ENCODE results near the gene ARHGEF11.

The ARHGEF11 gene

DNA sequence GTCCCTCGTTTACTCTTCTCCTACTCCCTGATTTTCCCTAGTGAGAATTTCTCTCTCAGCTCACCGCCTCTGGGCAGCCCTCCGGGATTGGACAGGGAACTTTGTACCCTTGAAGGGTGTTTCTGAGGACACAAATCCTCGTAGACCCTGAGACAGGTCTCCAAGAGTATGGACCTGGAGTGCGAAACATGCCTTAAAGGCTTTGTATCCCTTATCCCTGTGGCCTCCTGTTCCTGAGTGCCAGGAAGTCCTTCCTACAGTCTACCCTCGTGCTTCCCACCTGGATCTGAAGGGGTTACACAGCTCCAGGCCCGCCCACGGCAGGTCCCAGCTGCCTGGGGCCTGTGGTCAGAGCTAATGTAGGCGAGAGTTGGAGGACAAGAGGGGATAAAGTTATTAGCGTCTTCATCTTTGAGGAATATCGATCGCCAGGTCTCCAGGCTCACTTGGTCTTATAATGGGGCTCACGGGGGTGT is 159.6 kb downstream of the ARHGEF11 start:
- Histone ChIP-seq H3K4me2 (ENCODE audit: low read depth, low read length, poor library complexity, severe bottlenecking) (no peak overlapping the region), H3K4me1 (ENCODE audit: insufficient read depth, low read length, poor library complexity, severe bottlenecking) (no peaks in the 10 kb centered on the region), H3K79me2 (ENCODE audit: insufficient read depth, low read length) (no peaks in the 10 kb centered on the region), H3K9me3 (ENCODE audit: insufficient read depth, low read depth, low read length) (no peaks in the 10 kb centered on the region), H3K36me3 (ENCODE audit: insufficient read depth, low read length) (no peaks in the 10 kb centered on the region), H3K9me2 (replicated peaks; ENCODE audit: low read depth, low read length) (no peaks in the 10 kb centered on the region), H3F3A (ENCODE audit: low read depth) (no peaks in the 10 kb centered on the region), H4K20me1 (ENCODE audit: insufficient read depth, low read length, poor library complexity, severe bottlenecking) (no peaks in the 10 kb centered on the region), H2AFZ (ENCODE audit: low read length) (no peak overlapping the region), H3K27me3 (ENCODE audit: insufficient read depth, low read length, poor library complexity, severe bottlenecking) (no peaks in the 10 kb centered on the region), H3K4me3 (ENCODE audit: low read length, poor library complexity, severe bottlenecking) (no peak overlapping the region), H3K9ac (ENCODE audit: low read depth, low read length, poor library complexity, severe bottlenecking) (no peak overlapping the region)
- TF ChIP-seq, protein P1, sequence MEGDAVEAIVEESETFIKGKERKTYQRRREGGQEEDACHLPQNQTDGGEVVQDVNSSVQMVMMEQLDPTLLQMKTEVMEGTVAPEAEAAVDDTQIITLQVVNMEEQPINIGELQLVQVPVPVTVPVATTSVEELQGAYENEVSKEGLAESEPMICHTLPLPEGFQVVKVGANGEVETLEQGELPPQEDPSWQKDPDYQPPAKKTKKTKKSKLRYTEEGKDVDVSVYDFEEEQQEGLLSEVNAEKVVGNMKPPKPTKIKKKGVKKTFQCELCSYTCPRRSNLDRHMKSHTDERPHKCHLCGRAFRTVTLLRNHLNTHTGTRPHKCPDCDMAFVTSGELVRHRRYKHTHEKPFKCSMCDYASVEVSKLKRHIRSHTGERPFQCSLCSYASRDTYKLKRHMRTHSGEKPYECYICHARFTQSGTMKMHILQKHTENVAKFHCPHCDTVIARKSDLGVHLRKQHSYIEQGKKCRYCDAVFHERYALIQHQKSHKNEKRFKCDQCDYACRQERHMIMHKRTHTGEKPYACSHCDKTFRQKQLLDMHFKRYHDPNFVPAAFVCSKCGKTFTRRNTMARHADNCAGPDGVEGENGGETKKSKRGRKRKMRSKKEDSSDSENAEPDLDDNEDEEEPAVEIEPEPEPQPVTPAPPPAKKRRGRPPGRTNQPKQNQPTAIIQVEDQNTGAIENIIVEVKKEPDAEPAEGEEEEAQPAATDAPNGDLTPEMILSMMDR (conservative IDR thresholded peaks at IDR 0.05; ENCODE audit: low read length): no peak
- no peak for TF ChIP-seq EZH2phosphoT487 (IDR thresholded peaks at IDR 0.05; ENCODE audit: borderline replicate concordance)

DNA sequence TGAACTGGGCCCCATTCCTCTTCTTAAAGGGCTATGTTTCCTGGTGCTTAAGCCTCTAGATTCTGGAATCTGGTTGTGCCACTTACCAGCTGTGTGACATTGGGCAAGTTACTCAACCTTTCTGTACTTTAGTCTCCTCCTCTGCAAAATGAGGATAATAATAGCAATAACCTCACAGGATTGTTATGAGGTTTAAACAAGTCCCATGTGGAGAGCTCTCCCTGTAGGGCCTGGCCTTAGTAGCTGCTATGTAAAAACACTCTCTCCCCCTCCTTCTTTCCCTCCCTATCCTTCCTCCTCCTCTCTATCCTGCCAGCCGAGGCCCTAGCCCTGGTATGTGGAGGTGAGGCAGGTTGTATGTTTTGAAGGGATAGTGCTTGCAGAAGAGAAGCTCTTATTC is 160.2 kb downstream of the ARHGEF11 start:
- Histone ChIP-seq H3F3A (ENCODE audit: low read depth) (no peaks in the 10 kb centered on the region), H3K4me1 (ENCODE audit: insufficient read depth, low read length, poor library complexity, severe bottlenecking) (no peaks in the 10 kb centered on the region), H3K36me3 (ENCODE audit: insufficient read depth, low read length) (no peaks in the 10 kb centered on the region), H3K4me3 (ENCODE audit: low read length, poor library complexity, severe bottlenecking) (no peak overlapping the region), H3K9me3 (ENCODE audit: insufficient read depth, low read depth, low read length) (no peaks in the 10 kb centered on the region), H3K4me2 (ENCODE audit: low read depth, low read length, poor library complexity, severe bottlenecking) (no peak overlapping the region), H3K27me3 (ENCODE audit: insufficient read depth, low read length, poor library complexity, severe bottlenecking) (no peaks in the 10 kb centered on the region), H3K9me2 (replicated peaks; ENCODE audit: low read depth, low read length) (no peaks in the 10 kb centered on the region), H4K20me1 (ENCODE audit: insufficient read depth, low read length, poor library complexity, severe bottlenecking) (no peaks in the 10 kb centered on the region), H3K9ac (ENCODE audit: low read depth, low read length, poor library complexity, severe bottlenecking) (no peak overlapping the region), H3K79me2 (ENCODE audit: insufficient read depth, low read length) (no peaks in the 10 kb centered on the region), H2AFZ (ENCODE audit: low read length) (no peak overlapping the region)
- TF ChIP-seq, protein P1 (conservative IDR thresholded peaks at IDR 0.05; ENCODE audit: low read length): no peak
- TF ChIP-seq EZH2phosphoT487 (IDR thresholded peaks at IDR 0.05; ENCODE audit: borderline replicate concordance): no peak
